Measurements from ENCODE around the gene GYG2.

GYG2 gene

GRCh38 chrX:2863646-2864045 lies 34.9 kb downstream of the GYG2 start:
- TF ChIP-seq PATZ1 (CRISPR knock-in tag; IDR thresholded peaks at IDR 0.05; ENCODE audit: borderline replicate concordance) (no peak), ZNF70 (CRISPR knock-in tag; IDR thresholded peaks at IDR 0.05) (no peak), TSHZ2 (CRISPR knock-in tag; IDR thresholded peaks at IDR 0.05) (no peak), ISL1 (CRISPR knock-in tag; IDR thresholded peaks at IDR 0.05) (no peak), ZNF8 (CRISPR knock-in tag; IDR thresholded peaks at IDR 0.05) (no peak), PPARA (CRISPR knock-in tag; IDR thresholded peaks at IDR 0.05; ENCODE audit: borderline replicate concordance) (no peak), RARB (CRISPR knock-in tag; IDR thresholded peaks at IDR 0.05) (no peak), TCF4 (CRISPR knock-in tag; IDR thresholded peaks at IDR 0.05; ENCODE audit: borderline replicate concordance) (no peak)
- ATAC-seq, result no peak

- TF ChIP-seq PATZ1 (CRISPR knock-in tag; IDR thresholded peaks at IDR 0.05; ENCODE audit: borderline replicate concordance) (no peak), CSRNP3 (CRISPR knock-in tag; IDR thresholded peaks at IDR 0.05) (no peak), BACH2 (CRISPR knock-in tag; IDR thresholded peaks at IDR 0.05; ENCODE audit: borderline replicate concordance) (no peak), ZNF565 (CRISPR knock-in tag; conservative IDR thresholded peaks at IDR 0.05; ENCODE audit: low read depth) (no peak)
- no peak for ATAC-seq
Measured at GRCh38 chrX:2867206-2867605, 38.5 kb downstream of the GYG2 start.

GRCh38 chrX:2870650-2871049 lies 41.9 kb downstream of the GYG2 start:
- no peak for ATAC-seq
- TF ChIP-seq ZFP30 (CRISPR knock-in tag; IDR thresholded peaks at IDR 0.05) (0 out of 2 replicates have a peak, but pooled peaks have one; percentile 10), BACH2 (CRISPR knock-in tag; IDR thresholded peaks at IDR 0.05; ENCODE audit: borderline replicate concordance) (no peak)

- no peak for ATAC-seq
- no peak for TF ChIP-seq OSR1 (CRISPR knock-in tag; IDR thresholded peaks at IDR 0.05)
- TF ChIP-seq TCF4 (CRISPR knock-in tag; IDR thresholded peaks at IDR 0.05; ENCODE audit: borderline replicate concordance), result no peak
- TF ChIP-seq ESRRG (CRISPR knock-in tag; IDR thresholded peaks at IDR 0.05), result no peak
- no peak for TF ChIP-seq TOX (CRISPR knock-in tag; IDR thresholded peaks at IDR 0.05; ENCODE audit: borderline replicate concordance)
- no peak for TF ChIP-seq ARNTL (CRISPR knock-in tag; IDR thresholded peaks at IDR 0.05; ENCODE audit: borderline replicate concordance, low read depth)
Measured at GRCh38 chrX:2871831-2872230, 43.1 kb downstream of the GYG2 start.

- no peak for ATAC-seq
- TF ChIP-seq POU6F1 (CRISPR knock-in tag; IDR thresholded peaks at IDR 0.05; ENCODE audit: borderline replicate concordance, low read depth) (no peak), GLIS3 (CRISPR knock-in tag; IDR thresholded peaks at IDR 0.05) (no peak), OSR1 (CRISPR knock-in tag; IDR thresholded peaks at IDR 0.05) (no peak), BACH2 (CRISPR knock-in tag; IDR thresholded peaks at IDR 0.05; ENCODE audit: borderline replicate concordance) (no peak), ISL1 (CRISPR knock-in tag; IDR thresholded peaks at IDR 0.05) (no peak), PATZ1 (CRISPR knock-in tag; IDR thresholded peaks at IDR 0.05; ENCODE audit: borderline replicate concordance) (no peak), ZFP30 (CRISPR knock-in tag; IDR thresholded peaks at IDR 0.05) (no peak), ZFP3 (CRISPR knock-in tag; IDR thresholded peaks at IDR 0.05) (no peak), RARB (CRISPR knock-in tag; IDR thresholded peaks at IDR 0.05) (no peak), CSDC2 (CRISPR knock-in tag; IDR thresholded peaks at IDR 0.05) (no peak), ZNF8 (CRISPR knock-in tag; IDR thresholded peaks at IDR 0.05) (no peak), ESRRG (CRISPR knock-in tag; IDR thresholded peaks at IDR 0.05) (no peak), SNAI2 (CRISPR knock-in tag; IDR thresholded peaks at IDR 0.05) (no peak), PPARA (CRISPR knock-in tag; IDR thresholded peaks at IDR 0.05; ENCODE audit: borderline replicate concordance) (no peak), ZNF70 (CRISPR knock-in tag; IDR thresholded peaks at IDR 0.05) (no peak)
Measured at GRCh38 chrX:2872671-2873277, 44.0 kb downstream of the GYG2 start.
